GM18505 (cell line): ENCODE data around the gene HOMER1.
A peak's percentile ranks its signal among the peaks of the same experiment; 100 is the strongest.

Source experiments
- ATAC-seq: cut with Tn5 transposase; IDR thresholded peaks from one replicate; pipeline ENCODE4 v1.9.1; 2021; ENCODE audit not compliant: unreplicated experiment
- POLR2A ChIP-seq: IDR thresholded peaks from 4 replicates; pipeline ENCODE4 v1.6.1; 2011; ENCODE audit warnings: borderline replicate concordance; ENCODE audit not compliant: insufficient read depth, insufficient read length; ENCODE audit errors: extremely low read depth

HOMER1 gene, protein sequence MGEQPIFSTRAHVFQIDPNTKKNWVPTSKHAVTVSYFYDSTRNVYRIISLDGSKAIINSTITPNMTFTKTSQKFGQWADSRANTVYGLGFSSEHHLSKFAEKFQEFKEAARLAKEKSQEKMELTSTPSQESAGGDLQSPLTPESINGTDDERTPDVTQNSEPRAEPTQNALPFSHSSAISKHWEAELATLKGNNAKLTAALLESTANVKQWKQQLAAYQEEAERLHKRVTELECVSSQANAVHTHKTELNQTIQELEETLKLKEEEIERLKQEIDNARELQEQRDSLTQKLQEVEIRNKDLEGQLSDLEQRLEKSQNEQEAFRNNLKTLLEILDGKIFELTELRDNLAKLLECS

DNA sequence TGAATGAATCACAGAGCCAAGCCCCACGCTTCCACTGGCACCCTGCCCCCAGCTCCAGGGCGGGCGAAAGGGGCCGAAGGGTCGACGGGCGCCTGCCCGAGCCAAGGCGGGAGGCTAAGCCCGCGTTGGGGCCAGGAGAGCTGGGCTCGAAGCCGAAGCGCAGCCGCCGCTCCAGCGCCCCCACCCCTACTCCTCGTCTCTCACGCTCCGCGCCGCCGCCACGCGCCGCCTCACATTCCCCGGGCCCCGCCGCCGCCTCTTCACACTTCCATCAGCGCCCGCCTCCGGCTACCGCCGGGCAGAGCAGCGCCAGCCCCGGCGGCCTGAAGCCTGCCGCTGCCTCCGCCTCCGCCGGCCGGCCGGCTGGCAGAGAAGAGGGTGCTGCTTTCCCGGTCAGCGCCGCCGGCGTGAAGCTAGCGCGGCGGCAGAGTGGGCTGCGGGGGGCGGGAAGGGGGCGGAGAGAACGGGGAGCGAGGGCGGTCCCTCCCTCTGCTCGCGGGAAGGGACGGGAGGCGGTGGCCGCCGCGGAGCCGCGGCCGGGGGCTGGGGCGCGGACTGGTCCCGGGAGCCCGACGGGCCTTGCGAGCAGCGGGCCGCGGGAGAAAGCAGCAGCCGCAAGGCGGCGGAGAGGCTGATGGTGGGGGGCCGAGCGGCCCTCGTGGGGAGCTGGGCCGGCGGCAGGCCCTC lies at the start of gene HOMER1:
HOMER1 (minus strand) TSS at position 431 of the 687 bp plus-strand sequence. CDS start 1,360 bp downstream, outside the sequence.
- peak; percentile 53 for ATAC-seq
- no peak for TF ChIP-seq POLR2A

DNA sequence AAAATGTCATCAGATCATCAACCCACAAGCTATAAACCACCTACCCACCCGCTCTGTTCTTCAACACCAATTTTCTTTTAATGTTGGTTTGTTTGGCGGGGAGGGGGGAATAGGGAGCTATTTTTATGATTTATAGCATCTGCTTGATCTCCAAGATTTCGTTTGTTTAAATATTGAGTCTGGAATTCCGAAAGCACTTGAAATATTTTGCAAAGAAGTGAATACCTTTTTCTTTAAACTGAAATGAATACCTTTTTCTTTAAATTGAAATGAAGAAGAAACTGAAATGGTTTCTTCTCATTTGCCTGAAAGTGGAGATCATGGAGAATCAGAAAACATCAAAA lies 49.3 kb upstream of the HOMER1 start:
- no peak for TF ChIP-seq POLR2A
- no peak for ATAC-seq

DNA sequence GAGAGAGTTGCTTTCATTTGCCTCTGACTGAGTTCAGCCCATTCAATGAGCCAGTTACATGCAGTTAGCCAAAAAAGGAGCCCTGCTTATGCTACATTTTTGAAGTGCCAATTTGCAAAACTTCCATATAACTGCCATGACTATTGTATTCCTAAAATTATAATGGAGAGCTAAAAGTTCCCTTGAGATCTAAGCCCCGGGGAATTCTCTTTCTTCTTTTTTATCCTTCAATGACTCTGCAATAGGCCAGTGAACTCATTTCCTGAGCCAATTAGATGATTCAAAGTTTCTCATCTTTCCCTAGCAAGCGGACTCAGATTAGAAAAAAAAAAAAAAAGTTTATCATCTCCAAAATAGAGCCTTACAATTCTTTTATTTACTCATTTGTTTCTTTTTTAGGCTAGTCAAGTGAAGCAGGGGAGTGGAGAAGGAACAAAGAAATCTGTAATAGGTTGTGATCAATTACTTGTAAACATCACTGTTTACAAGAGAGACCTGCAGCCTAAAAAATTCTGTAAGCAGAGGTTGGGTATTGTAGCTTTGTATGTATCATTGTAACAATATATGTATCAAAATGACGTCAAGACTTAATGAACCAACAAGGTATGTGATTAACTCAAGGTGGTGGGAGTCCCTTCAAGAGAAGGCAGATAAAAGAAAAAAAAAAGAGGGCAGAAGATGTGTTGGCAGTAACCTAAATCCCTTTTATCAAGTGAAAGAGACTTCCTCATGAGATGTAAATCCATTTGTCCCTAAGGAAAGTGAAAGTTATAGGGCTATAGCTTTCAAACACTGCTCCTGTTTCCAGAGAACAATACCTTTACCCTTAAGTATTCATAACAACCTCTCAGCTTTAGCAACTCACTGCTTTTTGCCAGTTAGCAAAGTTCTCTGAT lies 48.7 kb upstream of the HOMER1 start:
- TF ChIP-seq POLR2A = no peak
- no peak for ATAC-seq

GRCh38 chr5:79561525-79561893 lies 47.6 kb upstream of the HOMER1 start:
- ATAC-seq = no peak
- no peak for TF ChIP-seq POLR2A

GRCh38 chr5:79560771-79561524 lies 47.0 kb upstream of the HOMER1 start:
- no peak for ATAC-seq

GRCh38 chr5:79555418-79555817 lies 41.5 kb upstream of the HOMER1 start:
- no peak for TF ChIP-seq POLR2A
- no peak for ATAC-seq

More at GRCh38 chr5:79560771-79561524, 47.0 kb upstream of the HOMER1 start:
- no peak for TF ChIP-seq POLR2A

- no peak for ATAC-seq
- TF ChIP-seq POLR2A = no peak
Measured at GRCh38 chr5:79552984-79553383, 39.0 kb upstream of the HOMER1 start.

DNA sequence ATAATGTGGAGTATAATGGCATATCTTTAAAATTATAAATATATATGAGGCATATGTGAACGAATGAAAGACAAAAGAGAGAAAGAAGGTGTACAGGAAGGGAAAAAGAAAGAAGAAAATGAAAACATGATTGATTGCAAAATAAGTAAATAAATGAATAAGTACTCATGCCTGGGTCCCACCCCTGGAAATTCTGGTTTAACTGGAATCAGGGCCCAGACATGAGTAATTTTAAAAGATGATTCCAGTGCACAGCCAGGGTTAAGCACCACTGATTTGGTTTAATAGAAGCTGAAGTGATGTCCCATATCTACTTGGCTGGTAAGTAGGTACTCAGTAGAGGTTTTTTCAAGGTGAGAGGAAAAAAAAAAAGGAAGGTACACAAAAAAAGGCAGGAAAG lies 34.0 kb upstream of the HOMER1 start:
- no peak for ATAC-seq
- TF ChIP-seq POLR2A = no peak

GRCh38 chr5:79547429-79547822 lies 33.5 kb upstream of the HOMER1 start:
- TF ChIP-seq POLR2A = no peak

GRCh38 chr5:79546782-79547428 lies 33.0 kb upstream of the HOMER1 start:
- ATAC-seq = no peak
- TF ChIP-seq POLR2A = no peak

More at GRCh38 chr5:79547429-79547822, 33.5 kb upstream of the HOMER1 start:
- ATAC-seq = no peak

- no peak for ATAC-seq
- no peak for TF ChIP-seq POLR2A
Measured at GRCh38 chr5:79544131-79544530, 30.2 kb upstream of the HOMER1 start.

- ATAC-seq = no peak
Measured at GRCh38 chr5:79540939-79541338, 27.0 kb upstream of the HOMER1 start.

GRCh38 chr5:79536193-79536906 lies 22.4 kb upstream of the HOMER1 start:
- no peak for TF ChIP-seq POLR2A
- ATAC-seq = no peak

More at GRCh38 chr5:79540939-79541338, 27.0 kb upstream of the HOMER1 start:
- no peak for TF ChIP-seq POLR2A
